HepG2 (cell line): ENCODE data around the gene EDC3. TPM values are rescaled to one million over a fixed set of nuclear protein-coding genes. Genes with fewer than 3 reads are reported as not detected.

Experiments used
- CREM ChIP-seq, 2 experiments: sonication (generic) in 1 of 2; formaldehyde crosslinking in 1 of 2; IDR thresholded peaks; 2 replicates each; pipeline versions ENCODE4 v1.4.0 to v1.6.1; 2016 to 2020; ENCODE audit warnings: antibody characterized with exemption in 1 of 2, mild to moderate bottlenecking in 1 of 2, missing genetic modification reagents in 1 of 2
- GPN1 ChIP-seq: sonication (generic); formaldehyde crosslinking; IDR thresholded peaks from 2 replicates; pipeline ENCODE4 v1.5.1; 2020; ENCODE audit warnings: missing genetic modification reagents, borderline replicate concordance
- HMG20A ChIP-seq: IDR thresholded peaks from 2 replicates; pipeline ENCODE4 v1.6.1; 2016; ENCODE audit warnings: borderline replicate concordance
- ISL2 ChIP-seq: sonication (generic); formaldehyde crosslinking; IDR thresholded peaks from 2 replicates; pipeline ENCODE4 v1.5.0; 2020; ENCODE audit warnings: missing genetic modification reagents
- JUND ChIP-seq: sonication (generic); formaldehyde crosslinking; IDR thresholded peaks from 2 replicates; pipeline ENCODE4 v1.8.0; 2022; ENCODE audit warnings: mild to moderate bottlenecking, missing genetic modification reagents
- NCOR1 ChIP-seq: fragments of 200-600 bp; sonication (generic); IDR thresholded peaks from 2 replicates; pipeline ENCODE4 v1.7.0; 2017; ENCODE audit warnings: antibody characterized with exemption, low read length, borderline replicate concordance
- NFYB ChIP-seq: sonication (generic); formaldehyde crosslinking; IDR thresholded peaks from 2 replicates; pipeline ENCODE4 v1.4.0; 2020; ENCODE audit warnings: missing genetic modification reagents
- NR1H2 ChIP-seq: sonication (generic); formaldehyde crosslinking; IDR thresholded peaks from 2 replicates; pipeline ENCODE4 v1.8.1; 2022; ENCODE audit warnings: low read depth, missing genetic modification reagents, borderline replicate concordance
- PAXIP1 ChIP-seq: sonication (generic); formaldehyde crosslinking; conservative IDR thresholded peaks from 2 replicates; pipeline ENCODE4 v1.4.0; 2020; ENCODE audit warnings: mild to moderate bottlenecking, missing genetic modification reagents, moderate library complexity
- POLR2G ChIP-seq: fragments of 200-400 bp; formaldehyde crosslinking; IDR thresholded peaks from 2 replicates; pipeline ENCODE4 v1.6.1; 2018; ENCODE audit warnings: mild to moderate bottlenecking, low read depth, low read length, moderate library complexity
- PRDM15 ChIP-seq: sonication (generic); formaldehyde crosslinking; IDR thresholded peaks from 2 replicates; pipeline ENCODE4 v1.4.0; 2020; ENCODE audit warnings: missing genetic modification reagents
- RFXAP ChIP-seq: sonication (generic); formaldehyde crosslinking; IDR thresholded peaks from 2 replicates; pipeline ENCODE4 v1.4.0; 2020; ENCODE audit warnings: missing genetic modification reagents, borderline replicate concordance
- STAT6 ChIP-seq: sonication (generic); formaldehyde crosslinking; IDR thresholded peaks from 2 replicates; pipeline ENCODE4 v1.4.0; 2020; ENCODE audit warnings: missing genetic modification reagents, mild to moderate bottlenecking, borderline replicate concordance
- ZNF530 ChIP-seq: sonication (generic); formaldehyde crosslinking; IDR thresholded peaks from 2 replicates; pipeline ENCODE4 v1.5.0; 2020; ENCODE audit warnings: low read depth, mild to moderate bottlenecking, missing genetic modification reagents
- ZNF737 ChIP-seq: sonication (generic); formaldehyde crosslinking; IDR thresholded peaks from 2 replicates; pipeline ENCODE4 v1.5.0; 2020; ENCODE audit warnings: missing genetic modification reagents, mild to moderate bottlenecking, borderline replicate concordance
- ZXDC ChIP-seq: sonication (generic); formaldehyde crosslinking; IDR thresholded peaks from 2 replicates; pipeline ENCODE4 v1.5.0; 2020; ENCODE audit warnings: mild to moderate bottlenecking, missing genetic modification reagents
- polyA plus RNA-seq, 8 experiments: library from polyadenylated mRNA; depleted of rRNA in 3 of 8; stranded (reverse) in 7 of 8; unstranded in 1 of 8; fragments of >200 nt; fragmentation: Illumina TruSeq in 4 of 8; extraction: Trizol in 4 of 8; gene quantifications; 2 replicates each; pipeline versions ENCODE4 v1.2.1 to v1.2.3, GENCODE V29; 2011 to 2016; ENCODE audit warnings: low read depth in 4 of 8, missing spikeins in 1 of 8, mixed read lengths in 1 of 8; ENCODE audit not compliant: insufficient read depth in 1 of 8
- total RNA-seq, 5 experiments: library from RNA; depleted of rRNA; stranded (reverse); fragments of >200 nt; fragmentation: Illumina TruSeq; extraction: Trizol; gene quantifications; 2 replicates each; pipeline ENCODE4 v1.2.3, GENCODE V29; 2016; ENCODE audit warnings: low read depth in 1 of 5

The EDC3 gene
- total and polyA plus RNA-seq, 2 of the 13 experiments (the other 11 are each of a cell fraction or from before 2014, with no cell fraction given) = 17.4 to 32.0 TPM

GRCh38 chr15:74723754-74724334 is 28.0 kb upstream of the EDC3 start (continued):
- TF ChIP-seq PAXIP1 (CRISPR knock-in tag) (peak; percentile 60), GPN1 (no peak), HMG20A (CRISPR knock-in tag) (no peak), ZNF737 (CRISPR knock-in tag) (no peak), NCOR1 (peak; percentile 55; the same call in 1 of the 2 replicates), STAT6 (CRISPR knock-in tag) (no peak), ZNF530 (CRISPR knock-in tag) (no peak), POLR2G (peak; percentile 58; the same call in 1 of the 2 replicates), RFXAP (CRISPR knock-in tag) (0 out of 2 replicates have a peak, but pooled peaks have one; percentile 25), ISL2 (CRISPR knock-in tag) (no peak), NFYB (CRISPR knock-in tag) (no peak), PRDM15 (CRISPR knock-in tag) (peak; percentile 100), NR1H2 (no peak), CREM (IDR thresholded peaks at IDR 0.05) (0 out of 2 replicates have a peak, but pooled peaks have one; percentile 18), CREM (CRISPR knock-in tag; IDR thresholded peaks at IDR 0.05) (no peak), ZXDC (CRISPR knock-in tag) (no peak), JUND (CRISPR knock-in tag) (no peak)
